K562 (cell line): ENCODE measurements around the gene TMEM86B. TPM values are rescaled to one million over a fixed set of nuclear protein-coding genes. Genes with fewer than 3 reads are reported as not detected.

Source experiments
- CBX2 ChIP-seq: fragments of 200-600 bp; sonication (generic); IDR thresholded peaks from one replicate; pipeline ENCODE4 v1.6.1; 2012; ENCODE audit warnings: mild to moderate bottlenecking, low read length, inconsistent platforms; ENCODE audit not compliant: insufficient read depth, poor library complexity, severe bottlenecking
- E2F6 ChIP-seq, 2 experiments: IDR thresholded peaks; 2 replicates each; pipeline ENCODE4 v1.6.1; 2011; ENCODE audit warnings: borderline replicate concordance in 1 of 2, control low read depth in 1 of 2, low read depth in 1 of 2, low read length in 1 of 2, mild to moderate bottlenecking in 1 of 2, mixed read lengths in 1 of 2, moderate library complexity in 1 of 2; ENCODE audit not compliant: insufficient read depth in 1 of 2, insufficient read length in 1 of 2, poor library complexity in 1 of 2, severe bottlenecking in 1 of 2; ENCODE audit errors: extremely low read depth in 1 of 2
- ESRRB ChIP-seq: fragments of 250-450 bp; sonication (Bioruptor Pico); IDR thresholded peaks from 2 replicates; pipeline ENCODE4 v1.5.0; 2020; ENCODE audit warnings: mild to moderate bottlenecking, moderate library complexity, borderline replicate concordance
- ETS2 ChIP-seq: IDR thresholded peaks from 2 replicates; pipeline ENCODE4 v1.6.1; 2016; ENCODE audit warnings: borderline replicate concordance, missing genetic modification characterization, mild to moderate bottlenecking, moderate library complexity, missing compliant biosample characterization; ENCODE audit not compliant: poor library complexity, severe bottlenecking
- FOXJ3 ChIP-seq: sonication (generic); formaldehyde crosslinking; IDR thresholded peaks from 2 replicates; pipeline ENCODE4 v1.4.0; 2020; ENCODE audit warnings: mild to moderate bottlenecking, missing genetic modification reagents
- FOXK2 ChIP-seq, 2 experiments: fragments of 450-650 bp; IDR thresholded peaks in 1 of 2; conservative IDR thresholded peaks in 1 of 2; 2 replicates each; pipeline ENCODE4 v1.6.1; 2016; ENCODE audit warnings: low read depth in 2 of 2, mild to moderate bottlenecking in 1 of 2
- FOXP1 ChIP-seq: sonication (generic); formaldehyde crosslinking; IDR thresholded peaks from 2 replicates; pipeline ENCODE4 v1.8.0; 2022; ENCODE audit warnings: mild to moderate bottlenecking, missing genetic modification reagents
- MNT ChIP-seq, 2 experiments: fragments of 450-650 bp; conservative IDR thresholded peaks; 2 replicates each; pipeline ENCODE4 v1.6.1; 2017; ENCODE audit warnings: mild to moderate bottlenecking in 2 of 2, moderate library complexity in 2 of 2
- MYBL2 ChIP-seq, 2 experiments: fragments of 450-650 bp in 1 of 2; sonication (generic) in 1 of 2; formaldehyde crosslinking in 1 of 2; IDR thresholded peaks; 2 replicates each; pipeline versions ENCODE4 v1.6.1 to v1.8.1; 2017 to 2022; ENCODE audit warnings: borderline replicate concordance in 1 of 2, inconsistent platforms in 1 of 2, low read depth in 1 of 2, mild to moderate bottlenecking in 1 of 2, missing genetic modification reagents in 1 of 2, moderate library complexity in 1 of 2
- NFE2 ChIP-seq: IDR thresholded peaks from 2 replicates; pipeline ENCODE4 v1.6.1; 2014; ENCODE audit warnings: antibody characterized with exemption, low read depth
- NONO ChIP-seq, 2 experiments: fragments of 200-400 bp in 1 of 2; fragments of 450-650 bp in 1 of 2; formaldehyde crosslinking in 1 of 2; IDR thresholded peaks; 2 replicates each; pipeline ENCODE4 v1.6.1; 2017; ENCODE audit warnings: low read depth in 2 of 2, mild to moderate bottlenecking in 2 of 2, moderate library complexity in 2 of 2, low read length in 1 of 2
- POLR2H ChIP-seq: IDR thresholded peaks from 2 replicates; pipeline ENCODE4 v1.6.1; 2016; ENCODE audit warnings: missing genetic modification characterization, low read depth, mild to moderate bottlenecking, control low read depth, missing compliant biosample characterization, moderate library complexity
- POLR3A ChIP-seq: IDR thresholded peaks from 2 replicates; pipeline ENCODE4 v1.6.1; 2011; ENCODE audit warnings: borderline replicate concordance, mild to moderate bottlenecking, moderate library complexity; ENCODE audit not compliant: insufficient read length, insufficient read depth; ENCODE audit errors: extremely low read depth
- SMARCA5 ChIP-seq: fragments of 450-650 bp; IDR thresholded peaks from 2 replicates; pipeline ENCODE4 v1.6.1; 2016
- SPI1 ChIP-seq: IDR thresholded peaks from 2 replicates; pipeline ENCODE4 v1.6.1; 2011; ENCODE audit warnings: low read depth, low read length, control low read depth, borderline replicate concordance
- SREBF2 ChIP-seq: sonication (generic); formaldehyde crosslinking; IDR thresholded peaks from 2 replicates; pipeline ENCODE4 v1.4.0; 2020; ENCODE audit warnings: mild to moderate bottlenecking, missing genetic modification reagents
- ZFP36 ChIP-seq: fragments of 150-350 bp; IDR thresholded peaks from 2 replicates; pipeline ENCODE4 v1.6.1; 2018; ENCODE audit warnings: low read length, low read depth; ENCODE audit not compliant: partially characterized antibody
- ZNF124 ChIP-seq: sonication (generic); formaldehyde crosslinking; IDR thresholded peaks from 2 replicates; pipeline ENCODE4 v1.8.1; 2022; ENCODE audit warnings: missing genetic modification reagents
- ZNF165 ChIP-seq: fragments of 250-450 bp; sonication (Bioruptor Pico); IDR thresholded peaks from 2 replicates; pipeline ENCODE4 v1.4.0; 2020; ENCODE audit warnings: borderline replicate concordance
- ZNF280B ChIP-seq: fragments of 250-450 bp; sonication (Bioruptor Pico); IDR thresholded peaks from 2 replicates; pipeline ENCODE4 v1.5.1; 2021; ENCODE audit warnings: mild to moderate bottlenecking
- ZNF431 ChIP-seq: sonication (generic); formaldehyde crosslinking; IDR thresholded peaks from 2 replicates; pipeline ENCODE4 v1.8.0; 2022; ENCODE audit warnings: mild to moderate bottlenecking, missing genetic modification reagents
- ZNF551 ChIP-seq: fragments of 250-450 bp; sonication (Bioruptor Pico); IDR thresholded peaks from 2 replicates; pipeline ENCODE4 v1.5.0; 2021; ENCODE audit warnings: mild to moderate bottlenecking, moderate library complexity
- ZNF780A ChIP-seq: fragments of 250-450 bp; sonication (Bioruptor Pico); IDR thresholded peaks from 2 replicates; pipeline ENCODE4 v1.5.0; 2021; ENCODE audit warnings: mild to moderate bottlenecking
- polyA plus RNA-seq, 8 experiments: library from polyadenylated mRNA; depleted of rRNA in 4 of 8; stranded (reverse) in 5 of 8; unstranded in 3 of 8; fragments of >200 nt; fragmentation: Nextera tagmentation in 2 of 8; fragmentation: Illumina TruSeq in 1 of 8; extraction: Ambion mirVana in 2 of 8; extraction: Trizol in 1 of 8; gene quantifications; 2 replicates each; pipeline versions ENCODE4 v1.2.1 to v1.2.3, GENCODE V29; 2011 to 2014; ENCODE audit warnings: inconsistent platforms in 1 of 8, missing spikeins in 1 of 8
- total RNA-seq, 7 experiments: library from RNA; depleted of rRNA in 6 of 7; stranded (reverse); fragments of >200 nt in 6 of 7; fragmentation: Illumina TruSeq in 2 of 7; extraction: Trizol in 2 of 7; gene quantifications; 2 replicates each; pipeline versions ENCODE4 v1.2.1 to v1.2.3, GENCODE V29; 2011 to 2021; ENCODE audit warnings: low replicate concordance in 1 of 7

TMEM86B gene
- total and polyA plus RNA-seq, 9 of the 15 experiments (the other 6 are each of a cell fraction or from before 2014, with no cell fraction given) = 0.28 to 7.9 (median 2.1) TPM

GRCh38 chr19:55216461-55217198 is 11.9 kb downstream of the TMEM86B start (continued):
- TF ChIP-seq FOXP1 = peak; percentile 95
- TF ChIP-seq ETS2 (tag) = peak; percentile 5
- 0 out of 2 replicates have a peak, but pooled peaks have one; percentile 63 for TF ChIP-seq ZNF780A (CRISPR knock-in tag)
- TF ChIP-seq ZNF431 = peak; percentile 74
- TF ChIP-seq ZNF124 = no peak
- TF ChIP-seq SMARCA5 = no peak
- TF ChIP-seq CBX2 = no peak
- peak; percentile 91 for TF ChIP-seq NFE2
- TF ChIP-seq NONO (IDR thresholded peaks at IDR 0.05; ENCODE audit: low read depth in 2 of 2, low read length in 1 of 2) = peak in 1 of 2 experiments; percentile 89; a peak in 2 of 4 replicates
- no peak for TF ChIP-seq ZNF280B (CRISPR knock-in tag)
- peak; percentile 56 to 63 for TF ChIP-seq E2F6 (IDR thresholded peaks at IDR 0.05; ENCODE audit: borderline replicate concordance in 1 of 2, extremely low read depth in 1 of 2, insufficient read depth in 1 of 2, insufficient read length in 1 of 2, low read depth in 1 of 2, low read length in 1 of 2, poor library complexity in 1 of 2, severe bottlenecking in 1 of 2)
- peak; percentile 89 to 91 for TF ChIP-seq MNT (conservative IDR thresholded peaks at IDR 0.05)
- TF ChIP-seq MYBL2 (IDR thresholded peaks at IDR 0.05; ENCODE audit: low read depth) = no peak
- no peak for TF ChIP-seq MYBL2 (CRISPR knock-in tag; IDR thresholded peaks at IDR 0.05; ENCODE audit: borderline replicate concordance)
- TF ChIP-seq FOXJ3 (CRISPR knock-in tag) = peak; percentile 19; the same call in 1 of the 2 replicates
- no peak for TF ChIP-seq ZNF165 (CRISPR knock-in tag)
- no peak for TF ChIP-seq POLR3A
- peak; percentile 77 for TF ChIP-seq SPI1
- peak; percentile 13 for TF ChIP-seq ZFP36
- peak; percentile 81; the same call in 1 of the 2 replicates for TF ChIP-seq SREBF2 (CRISPR knock-in tag)
- TF ChIP-seq FOXK2 (conservative IDR thresholded peaks at IDR 0.05 in 1 of 2, IDR thresholded peaks at IDR 0.05 in 1 of 2; ENCODE audit: low read depth in 2 of 2) = peak; percentile 97 to 99
- TF ChIP-seq ESRRB (CRISPR knock-in tag) = peak; percentile 20; the same call in 1 of the 2 replicates
- TF ChIP-seq POLR2H (tag) = peak; percentile 94
- TF ChIP-seq ZNF551 (CRISPR knock-in tag) = no peak
